Measurements from ENCODE around the gene FAM110C. TPM values are rescaled to one million over a fixed set of nuclear protein-coding genes. Genes with fewer than 3 reads are reported as not detected.

Gene FAM110C, protein sequence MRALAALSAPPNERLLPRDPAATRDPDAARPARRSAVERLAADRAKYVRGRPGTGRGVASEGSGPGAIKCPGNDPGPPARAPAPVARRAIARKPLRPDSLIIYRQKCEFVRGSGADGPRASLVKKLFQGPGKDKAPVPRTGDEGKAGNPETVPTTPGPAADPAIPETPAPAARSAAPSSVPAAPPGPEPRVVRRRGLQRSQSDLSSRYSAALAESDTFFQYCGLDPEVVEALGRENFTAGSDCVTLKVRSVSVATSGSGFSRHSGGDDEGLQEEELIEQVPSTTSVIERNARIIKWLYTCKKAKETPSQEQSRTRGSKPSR
- total RNA-seq (2014; rRNA removed; shearing (Covaris generic)) = 0.32 and 0.62 TPM in 2 replicates
- 1.4 TPM in 1 of 2 replicates, not detected in the other for polyA plus RNA-seq (2014; cell fraction: nucleus; rRNA removed)

DNA sequence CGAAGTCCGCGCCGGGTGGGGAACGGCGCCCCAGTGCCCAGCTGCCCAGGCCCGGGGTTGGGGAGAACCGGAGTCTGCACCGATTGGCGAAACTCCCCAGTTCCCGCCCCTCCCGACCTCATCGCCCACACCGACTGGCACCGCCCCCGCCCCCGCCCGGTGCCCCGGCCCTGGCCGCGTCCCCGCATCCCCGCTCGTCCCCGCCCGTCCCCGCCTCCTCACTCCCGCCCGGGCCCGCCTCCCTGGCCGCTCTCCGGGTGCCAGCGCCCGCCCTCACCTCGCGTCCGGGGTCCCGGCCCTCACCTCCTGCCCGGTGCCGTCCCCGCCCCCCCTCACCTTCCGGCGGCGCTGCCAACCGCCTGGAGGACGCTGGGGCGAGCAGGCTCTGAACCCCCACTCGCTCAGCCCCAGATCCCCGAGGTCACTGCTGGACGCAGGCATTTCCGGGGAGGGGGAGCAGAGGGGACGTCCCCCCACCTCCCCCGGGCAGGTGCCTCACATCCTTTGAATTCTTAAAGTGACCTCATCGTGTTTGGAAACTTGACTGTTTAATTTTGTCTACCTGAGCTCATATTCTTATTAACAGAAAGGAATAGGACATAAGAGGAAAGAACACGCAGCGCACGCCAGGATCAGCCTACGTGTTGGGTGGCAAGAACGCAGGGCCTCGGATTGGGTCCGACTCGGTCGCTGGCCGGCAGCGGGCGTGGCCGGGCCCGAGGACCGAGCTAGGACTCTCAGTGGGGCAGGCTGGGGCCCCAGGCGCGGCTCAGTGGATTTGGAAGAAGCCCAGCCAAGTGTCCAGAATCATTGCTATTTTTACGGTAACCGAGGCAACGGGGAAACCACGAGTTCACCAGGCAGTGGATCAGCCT is at the start of gene FAM110C:
Gene FAM110C, minus strand, starts transcription at position 35 of the 875 bp plus-strand sequence. CDS start 120 bp downstream, outside the sequence.
- DNase-seq (ENCODE audit: extremely low read depth, low read depth) = no peak

DNA sequence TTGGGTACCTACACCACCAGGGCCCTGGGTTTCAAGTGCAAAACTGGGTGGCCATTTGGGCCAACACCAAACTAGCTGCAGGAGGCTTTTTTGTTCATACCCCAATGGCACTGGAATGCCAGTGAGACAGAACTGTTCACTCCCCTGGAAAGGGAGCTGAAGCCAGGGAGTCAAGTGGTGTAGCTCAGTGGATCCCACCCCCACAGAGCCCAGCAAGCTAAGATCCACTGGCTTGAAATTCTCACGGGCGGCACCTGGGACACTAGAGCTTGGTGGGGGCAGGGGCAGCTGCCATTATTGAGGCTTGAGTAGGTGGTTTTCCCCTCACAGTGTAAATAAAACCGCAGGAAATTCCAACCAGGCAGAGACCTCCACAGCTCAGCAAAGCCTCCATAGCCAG is 46.0 kb upstream of the FAM110C start:
- no peak for DNase-seq (ENCODE audit: extremely low read depth, low read depth)

DNA sequence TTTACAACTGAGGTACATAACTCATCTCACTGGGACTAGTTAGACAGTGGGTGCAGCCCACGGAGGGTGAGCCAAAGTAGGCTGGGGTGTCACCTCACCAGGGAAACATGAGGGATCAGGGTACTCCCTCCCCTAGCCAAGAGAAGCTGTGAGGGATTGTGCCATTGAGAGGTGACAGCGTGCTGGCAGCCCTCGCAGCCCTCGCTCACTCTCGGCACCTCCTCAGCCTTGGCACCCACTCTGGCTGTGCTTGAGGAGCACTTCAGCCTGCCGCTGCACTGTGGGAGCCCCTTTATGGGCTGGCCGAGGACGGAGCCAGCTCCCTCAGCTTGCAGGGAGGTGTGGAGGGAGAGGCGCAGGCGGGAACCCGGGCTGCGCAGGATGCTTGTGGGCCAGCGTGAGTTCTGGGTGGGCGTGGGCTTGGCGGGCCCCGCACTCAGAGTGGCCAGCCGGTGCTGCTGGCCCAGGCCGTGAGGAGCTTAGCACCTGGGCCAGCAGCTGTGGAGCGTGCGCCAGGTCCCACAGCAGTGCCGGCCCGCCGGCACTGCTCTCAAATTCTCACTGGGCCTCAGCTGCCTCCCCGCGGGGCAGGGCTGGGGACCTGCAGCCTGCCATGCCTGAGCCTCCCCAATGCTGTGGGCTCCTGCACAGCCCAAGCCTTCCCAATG is 44.5 kb upstream of the FAM110C start:
- DNase-seq (ENCODE audit: extremely low read depth, low read depth) = no peak

DNA sequence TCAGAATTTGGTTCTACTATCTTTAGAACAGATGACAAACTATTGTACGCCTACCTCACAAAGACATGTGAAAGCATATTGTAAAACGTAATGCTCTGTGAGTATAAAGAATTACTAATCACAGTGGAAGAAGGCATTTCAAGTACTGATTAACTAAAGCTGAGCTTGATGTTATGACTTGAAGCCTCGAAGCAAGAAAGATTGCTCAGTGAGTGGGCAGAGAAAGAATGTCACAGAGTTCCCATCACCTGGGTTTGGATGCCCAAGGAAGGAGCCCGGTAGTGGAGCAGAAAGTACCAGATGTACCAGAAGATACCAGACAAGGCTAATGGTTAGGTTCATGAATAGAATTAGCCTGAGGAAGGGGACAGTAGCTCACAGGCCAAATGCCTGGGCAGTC is 39.5 kb upstream of the FAM110C start:
- no peak for DNase-seq (ENCODE audit: extremely low read depth, low read depth)

DNA sequence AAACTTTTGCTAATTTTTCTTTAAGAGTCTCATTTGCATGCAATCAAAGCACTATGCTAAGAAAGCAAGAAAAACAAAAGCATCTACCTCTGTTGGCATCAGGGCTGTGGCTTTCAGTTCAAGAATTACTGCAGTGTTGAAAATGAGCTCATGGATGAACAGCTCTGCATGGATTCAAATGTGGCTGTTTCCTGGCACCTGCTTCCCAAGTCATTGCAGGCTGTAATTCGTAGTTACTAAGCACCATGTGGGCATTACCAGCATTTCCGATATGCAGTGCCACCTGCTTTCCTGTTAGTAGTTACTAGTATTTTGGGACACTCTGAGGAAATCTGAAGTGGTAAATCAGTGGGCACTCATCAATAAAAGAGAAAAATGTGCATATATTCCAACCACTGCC is 37.8 kb upstream of the FAM110C start:
- no peak for DNase-seq (ENCODE audit: extremely low read depth, low read depth)

DNA sequence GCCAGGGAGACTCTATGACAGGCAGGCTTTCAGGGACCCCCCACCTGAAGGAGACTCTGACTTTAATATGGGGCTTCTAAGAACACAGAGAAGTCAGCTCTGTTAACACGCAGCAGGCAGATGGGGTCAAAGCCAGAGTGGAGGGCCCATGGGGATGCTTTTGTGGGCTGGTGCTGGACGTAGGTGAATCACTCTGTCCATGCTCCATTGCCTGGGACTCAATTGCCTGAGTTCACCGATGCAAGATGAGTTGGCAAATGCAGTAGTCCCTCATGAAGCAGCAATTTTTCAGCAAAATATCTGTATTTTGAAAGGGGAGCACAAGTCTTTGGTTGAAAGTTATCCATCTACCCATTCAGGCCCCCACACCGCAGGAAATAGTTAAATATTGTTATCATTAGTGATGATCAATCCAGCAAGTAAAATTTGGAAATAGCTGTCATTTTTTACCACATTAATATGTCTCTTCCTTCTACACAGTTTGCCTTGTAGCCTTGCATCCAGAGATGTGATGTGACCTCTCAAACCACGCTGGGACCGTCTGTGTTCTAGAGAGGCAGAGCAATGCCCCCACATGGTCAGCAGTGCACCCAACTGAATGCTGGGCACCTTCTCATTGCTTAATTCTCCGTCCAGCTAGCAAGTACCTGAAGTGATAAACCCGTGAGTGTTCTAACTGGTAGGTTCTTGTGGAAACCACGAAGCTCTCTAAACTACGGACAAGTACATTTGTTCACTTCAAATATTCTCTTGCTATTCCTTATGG is 34.8 kb upstream of the FAM110C start:
- no peak for DNase-seq (ENCODE audit: extremely low read depth, low read depth)

DNA sequence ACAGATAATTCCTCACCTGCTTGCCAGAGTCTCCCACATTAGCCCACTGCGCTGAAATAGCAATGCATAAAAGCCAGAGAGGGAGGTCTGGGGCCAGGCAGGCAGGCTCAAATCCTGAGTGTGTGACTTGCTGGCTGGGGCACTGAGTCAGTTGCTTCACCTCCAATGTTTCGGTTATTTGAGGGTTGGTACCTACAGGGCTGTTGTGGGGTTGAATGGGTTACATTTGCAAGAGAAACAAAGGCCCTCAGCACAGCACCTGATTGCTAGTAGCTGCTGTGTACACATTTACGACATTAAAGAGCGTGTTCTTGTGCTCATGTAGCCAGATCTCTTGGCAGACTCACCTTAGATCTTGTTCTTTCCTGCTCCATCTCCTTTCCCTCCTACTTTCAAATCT is 34.1 kb upstream of the FAM110C start:
- DNase-seq (ENCODE audit: extremely low read depth, low read depth) = no peak

DNA sequence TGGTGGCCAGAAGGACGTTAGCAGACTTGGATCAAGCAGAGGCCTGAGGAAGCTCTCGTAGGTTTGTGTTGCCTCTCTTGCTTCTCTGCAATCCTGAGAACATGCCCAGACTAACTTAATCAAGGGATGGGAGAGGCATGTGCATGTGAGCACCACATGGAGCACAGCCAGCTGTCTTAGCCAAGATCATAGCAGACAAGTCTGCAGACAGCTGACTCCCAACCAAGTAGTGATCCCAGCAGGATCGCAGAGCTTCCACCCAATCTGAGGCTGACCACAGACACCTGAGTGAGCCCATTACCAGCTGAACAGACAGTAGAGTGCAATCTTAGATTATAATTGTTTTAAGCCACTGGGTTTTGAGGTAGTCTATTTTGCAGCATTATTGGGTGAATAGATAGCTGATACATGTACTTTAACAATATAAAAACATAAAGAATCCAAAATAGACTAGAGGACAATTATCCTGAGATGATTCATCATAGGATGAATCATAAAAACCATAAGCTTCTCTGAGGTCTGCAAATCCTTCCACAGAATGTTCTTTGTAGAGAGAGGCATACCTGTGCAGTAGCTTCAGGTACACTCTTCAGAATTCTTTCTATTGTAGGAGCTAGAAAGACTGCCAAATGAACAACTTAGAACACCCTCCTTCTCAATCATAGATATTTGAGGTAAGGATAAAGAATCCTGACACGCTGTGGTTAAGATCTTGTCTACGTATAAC is 25.2 kb upstream of the FAM110C start:
- DNase-seq (ENCODE audit: extremely low read depth, low read depth) = no peak

DNA sequence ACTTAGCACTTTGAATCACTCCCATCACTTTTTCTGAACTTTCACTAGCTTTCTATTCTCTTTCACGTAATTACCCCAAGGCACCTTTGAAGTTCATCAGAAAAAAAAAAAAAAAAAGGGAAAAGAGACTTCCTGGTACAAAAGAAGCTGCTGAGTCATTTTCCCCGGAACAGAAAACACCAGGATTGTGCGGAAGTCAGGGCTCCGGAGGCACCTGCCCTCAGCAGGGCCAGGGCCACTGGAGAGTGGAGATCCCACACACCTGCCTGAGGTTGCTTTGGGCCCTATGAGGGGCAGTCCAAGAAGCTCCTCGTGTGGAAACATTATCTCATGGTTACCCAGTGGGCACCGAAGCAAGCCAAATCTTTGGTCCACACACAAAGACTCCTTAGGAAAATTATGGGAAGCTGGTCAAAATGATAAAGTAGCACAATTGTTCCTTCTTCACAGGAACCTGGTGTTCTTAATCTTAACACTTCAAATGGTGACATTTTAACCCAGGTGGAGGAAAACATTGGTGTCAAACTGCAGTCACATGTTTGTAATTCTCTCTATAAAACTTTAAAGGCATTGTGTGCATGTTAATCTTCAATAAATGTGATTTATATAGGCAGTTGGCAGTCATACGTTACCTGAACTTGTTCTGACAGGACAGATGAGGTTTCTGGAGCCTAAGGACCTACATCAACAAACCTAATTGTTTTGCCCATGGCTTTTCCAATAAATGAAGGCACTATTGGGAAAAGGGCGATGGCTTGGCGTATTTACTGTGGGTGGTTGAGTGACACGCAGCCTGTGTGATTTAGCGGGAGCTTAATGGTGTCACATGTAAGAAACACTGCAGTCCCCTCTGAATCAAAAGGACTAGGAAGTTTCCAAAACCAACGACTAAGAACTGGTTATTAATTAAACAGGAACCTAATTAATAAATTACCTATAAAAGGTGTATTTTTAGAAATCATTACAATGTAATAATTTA is 23.4 kb upstream of the FAM110C start:
- DNase-seq (ENCODE audit: extremely low read depth, low read depth) = no peak

DNA sequence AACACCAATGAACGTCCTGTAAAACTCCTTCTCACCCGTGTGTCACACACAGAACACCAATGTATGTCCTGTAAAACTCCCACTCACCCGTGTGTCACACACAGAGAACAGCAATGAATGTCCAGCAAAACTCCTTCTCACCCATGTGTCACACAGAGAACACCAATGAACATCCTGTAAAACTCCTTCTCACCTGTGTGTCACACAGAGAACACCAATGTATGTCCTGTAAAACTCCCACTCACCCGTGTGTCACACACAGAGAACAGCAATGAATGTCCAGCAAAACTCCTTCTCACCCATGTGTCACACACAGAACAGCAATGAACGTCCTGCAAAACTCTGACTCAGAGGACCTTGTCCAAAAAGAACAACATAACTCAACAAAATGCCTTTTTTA is 22.3 kb upstream of the FAM110C start:
- peak; percentile 23 for DNase-seq (ENCODE audit: extremely low read depth, low read depth)

DNA sequence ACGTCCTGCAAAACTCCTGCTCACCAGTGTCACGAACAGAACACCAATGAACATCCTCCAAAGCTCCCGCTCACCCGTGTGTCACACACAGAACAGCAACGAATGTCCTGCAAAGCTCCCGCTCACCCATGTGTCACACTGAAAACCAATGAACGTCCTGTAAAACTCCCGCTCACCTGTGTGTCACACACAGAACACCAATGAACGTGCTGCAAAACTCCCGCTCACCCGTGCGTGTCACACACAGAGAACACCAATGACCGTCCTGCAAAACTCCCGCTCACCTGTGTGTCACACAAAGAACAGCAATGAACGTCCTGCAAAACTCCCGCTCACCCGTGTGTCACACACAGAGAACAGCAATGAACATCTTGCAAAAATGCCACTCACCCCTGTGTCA is 20.5 kb upstream of the FAM110C start:
- DNase-seq (ENCODE audit: extremely low read depth, low read depth) = no peak

DNA sequence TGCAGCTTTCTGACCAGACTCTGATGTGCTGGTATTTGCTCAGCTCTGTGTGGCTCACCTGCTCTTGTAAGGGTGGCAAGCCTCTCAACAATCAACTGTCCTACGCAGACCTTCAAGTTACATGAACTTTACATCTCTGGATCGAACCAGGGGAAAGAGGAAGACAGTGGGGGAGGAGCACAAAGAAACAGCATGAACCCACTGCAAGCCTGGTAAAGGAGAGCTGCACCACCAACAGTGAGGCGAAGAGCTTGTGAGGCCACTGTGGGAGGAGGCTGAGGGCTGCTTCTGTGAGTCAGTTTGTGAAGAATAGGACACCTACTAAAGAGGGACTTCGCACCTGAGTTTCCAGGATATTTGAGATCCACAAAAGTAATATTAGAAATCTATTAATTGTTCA is 18.8 kb upstream of the FAM110C start:
- no peak for DNase-seq (ENCODE audit: extremely low read depth, low read depth)

DNA sequence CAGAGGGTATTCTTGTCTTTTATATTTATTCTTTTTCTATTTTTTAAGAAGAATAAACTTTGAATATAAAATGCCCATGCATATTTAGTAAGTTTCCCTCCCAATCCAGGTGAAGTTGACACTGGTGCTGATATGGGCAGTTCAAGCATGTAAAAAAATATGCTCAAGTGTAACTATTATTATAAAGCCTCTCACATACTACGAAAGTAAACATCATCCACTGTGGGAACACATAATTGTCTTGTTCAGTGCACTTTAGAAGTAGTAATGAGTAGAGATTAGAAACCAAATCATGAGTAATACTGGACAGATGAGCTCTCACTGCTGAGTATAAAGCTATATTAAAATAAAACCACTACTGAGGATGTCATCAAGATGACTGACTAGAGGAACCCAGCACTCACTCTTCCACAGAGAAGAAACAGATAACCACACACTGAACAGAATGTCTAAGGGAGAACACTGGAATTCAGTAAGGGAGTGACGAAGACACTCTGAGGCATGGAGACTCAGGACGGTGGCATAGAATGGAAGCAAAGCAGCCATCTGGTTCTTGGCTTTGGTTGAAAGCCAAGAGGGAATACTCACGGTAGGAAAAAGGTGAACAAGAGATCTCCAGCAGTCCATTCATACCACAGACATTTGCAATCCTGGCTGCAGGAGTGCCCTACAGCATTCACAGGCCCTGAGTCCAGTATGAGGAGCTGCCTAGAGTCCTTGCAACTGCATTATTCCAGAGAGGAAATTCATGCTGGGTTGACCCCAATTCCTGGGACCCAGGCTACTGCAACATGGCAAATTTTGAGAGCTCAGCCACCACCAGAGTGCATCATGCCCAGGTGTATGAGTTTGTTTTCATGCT is 9.5 kb upstream of the FAM110C start:
- DNase-seq (ENCODE audit: extremely low read depth, low read depth) = no peak

DNA sequence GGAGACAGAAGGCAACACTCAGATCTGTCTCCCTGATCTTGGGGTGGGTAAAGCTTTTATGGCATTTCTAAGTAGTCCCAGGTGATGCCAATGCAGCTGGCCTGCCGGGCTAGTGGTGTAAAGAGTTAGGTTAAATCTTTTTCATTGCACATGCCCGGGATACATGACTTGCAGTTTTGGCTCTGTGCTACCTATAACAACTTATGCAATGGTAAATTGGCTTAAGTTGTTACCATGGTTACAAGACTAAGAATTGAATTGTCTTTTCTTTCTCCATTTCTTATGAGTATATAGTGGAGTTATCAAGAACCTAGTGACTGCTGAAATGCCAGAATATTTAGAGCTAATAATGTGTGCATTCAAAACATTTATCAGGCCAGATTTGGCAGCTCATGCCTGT is 5.3 kb upstream of the FAM110C start:
- DNase-seq (ENCODE audit: extremely low read depth, low read depth) = no peak

DNA sequence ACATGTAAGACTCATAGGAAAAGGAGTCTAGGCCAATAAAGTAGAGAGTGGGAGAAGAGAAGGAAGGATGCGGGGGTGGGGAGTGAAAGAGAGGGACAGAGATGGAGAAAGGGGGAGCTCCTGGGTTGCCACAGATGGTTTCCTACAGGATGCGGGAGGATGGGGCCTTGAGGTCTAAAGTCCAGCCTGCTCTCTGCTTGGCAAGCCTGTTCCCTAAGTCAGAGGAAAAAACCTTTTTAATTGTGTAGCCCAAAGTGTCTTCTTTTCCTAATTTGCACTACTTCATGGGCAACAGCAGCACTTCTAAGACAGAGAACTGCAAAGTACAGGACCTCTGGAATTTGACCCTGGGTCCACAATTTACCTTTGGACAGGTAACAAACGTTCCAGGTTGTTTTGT is 1.4 kb upstream of the FAM110C start:
- no peak for DNase-seq (ENCODE audit: extremely low read depth, low read depth)

DNA sequence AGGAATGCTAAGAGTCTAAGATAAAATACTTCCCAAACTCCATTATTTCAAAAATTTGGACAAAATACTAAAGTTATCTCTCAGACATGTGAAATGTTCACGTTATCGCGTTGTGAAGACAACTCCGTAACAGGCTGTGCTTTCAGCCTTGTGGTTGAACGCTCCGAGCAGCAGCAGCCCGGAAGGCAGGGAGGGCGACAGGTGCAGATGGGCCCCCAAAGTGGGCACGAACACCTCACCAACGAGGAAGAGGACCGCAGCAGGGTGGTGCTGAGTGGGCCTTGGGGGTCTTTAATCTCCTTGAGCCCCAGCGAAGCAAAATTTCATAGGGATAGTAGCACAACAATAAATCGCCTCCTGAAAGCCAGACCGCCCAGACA is 1.0 kb upstream of the FAM110C start:
- no peak for DNase-seq (ENCODE audit: extremely low read depth, low read depth)

DNA sequence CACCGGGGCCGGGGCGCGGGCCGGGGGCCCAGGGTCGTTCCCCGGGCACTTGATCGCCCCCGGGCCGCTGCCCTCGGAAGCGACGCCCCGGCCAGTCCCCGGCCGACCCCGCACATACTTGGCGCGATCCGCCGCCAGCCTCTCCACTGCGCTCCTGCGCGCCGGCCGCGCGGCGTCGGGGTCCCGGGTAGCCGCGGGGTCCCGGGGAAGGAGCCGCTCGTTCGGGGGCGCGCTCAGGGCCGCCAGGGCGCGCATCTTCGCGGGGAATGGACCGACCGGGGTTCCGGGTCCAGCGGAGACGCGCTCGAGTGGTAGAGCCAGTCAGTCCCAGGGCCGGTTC is 204 bp downstream of the FAM110C start:
- DNase-seq (ENCODE audit: extremely low read depth, low read depth) = no peak

Measured in NCI-H460 (cell line).